ENCODE data around the gene SYT5. TPM values are rescaled to one million over a fixed set of nuclear protein-coding genes. Genes with fewer than 3 reads are reported as not detected.

Gene SYT5
- total and polyA plus RNA-seq, 9 of the 15 experiments (the other 6 are each of a cell fraction or from before 2014, with no cell fraction given) = 1.3 to 20.9 (median 8.8) TPM

- TF ChIP-seq CHAMP1 (IDR thresholded peaks at IDR 0.05) (no peak), JUN (IDR thresholded peaks at IDR 0.05; ENCODE audit: borderline replicate concordance, low read depth, low read length) (no peak), JUN (CRISPR knock-in tag; IDR thresholded peaks at IDR 0.05; ENCODE audit: borderline replicate concordance) (no peak), CHD2 (IDR thresholded peaks at IDR 0.05; ENCODE audit: low read depth, low read length) (no peak), VEZF1 (CRISPR knock-in tag; IDR thresholded peaks at IDR 0.05) (no peak), STAG1 (CRISPR knock-in tag; IDR thresholded peaks at IDR 0.05; ENCODE audit: borderline replicate concordance) (no peak), GATAD2A (IDR thresholded peaks at IDR 0.05) (peak; percentile 69; the same call in 1 of the 2 replicates), ETV5 (CRISPR knock-in tag; IDR thresholded peaks at IDR 0.05; ENCODE audit: low read depth) (no peak), E2F6 (IDR thresholded peaks at IDR 0.05; ENCODE audit: borderline replicate concordance in 1 of 2, extremely low read depth in 1 of 2, insufficient read depth in 1 of 2, insufficient read length in 1 of 2, low read depth in 1 of 2, low read length in 1 of 2, poor library complexity in 1 of 2, severe bottlenecking in 1 of 2) (peak in 1 of 2 experiments; percentile 12), XRCC4 (IDR thresholded peaks at IDR 0.05; ENCODE audit: extremely low read depth, insufficient read depth, insufficient read length) (no peak), NFATC3 (IDR thresholded peaks at IDR 0.05) (no peak), ZNF586 (CRISPR knock-in tag; conservative IDR thresholded peaks at IDR 0.05) (no peak)
Measured at GRCh38 chr19:55145232-55145631, 34.9 kb downstream of the SYT5 start (continued).
